Sigmoid colon (tissue), 4 donors: ENCODE results near the gene ATP1B3.

Experiments used
- POLR2A ChIP-seq, 2 donors: fragments of 450-650 bp; IDR thresholded peaks; one replicate each; pipeline ENCODE4 v1.6.1; 2016; ENCODE audit warnings: antibody characterized with exemption in 2 of 2, mild to moderate bottlenecking in 2 of 2, moderate library complexity in 2 of 2
- POLR2AphosphoS5 ChIP-seq, 4 donors: sonication (generic); formaldehyde crosslinking; IDR thresholded peaks; one replicate each; pipeline ENCODE4 v1.6.1; 2017; ENCODE audit warnings: antibody characterized with exemption in 4 of 4
- TF ChIP-seq, protein P1 (sequence below), 4 experiments: fragments of 450-650 bp in 3 of 4; fragments of 200-600 bp in 1 of 4; IDR thresholded peaks; one replicate each; pipeline ENCODE4 v1.5.1; 2016 to 2019; ENCODE audit warnings: antibody characterized with exemption in 4 of 4, mild to moderate bottlenecking in 3 of 4, moderate library complexity in 2 of 4

DNA sequence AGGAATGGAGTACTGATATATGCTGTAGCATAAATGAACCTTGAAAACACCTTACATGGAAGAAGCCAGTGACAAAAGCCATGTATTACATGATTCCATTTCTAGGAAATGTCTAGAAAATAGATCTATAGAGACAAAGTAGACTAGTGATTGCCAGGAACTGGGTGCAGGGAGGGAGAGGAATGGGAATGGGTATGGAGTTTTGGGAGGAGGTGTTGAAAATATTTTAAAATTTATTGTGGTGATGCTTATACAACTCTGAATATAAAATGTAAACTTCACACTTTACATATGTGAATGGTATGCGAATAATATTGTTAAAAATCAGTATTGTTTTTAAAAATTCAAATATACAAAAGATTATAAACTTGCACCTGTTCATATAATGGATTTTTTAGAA is 22.5 kb downstream of the ATP1B3 start:
- TF ChIP-seq, protein P1, sequence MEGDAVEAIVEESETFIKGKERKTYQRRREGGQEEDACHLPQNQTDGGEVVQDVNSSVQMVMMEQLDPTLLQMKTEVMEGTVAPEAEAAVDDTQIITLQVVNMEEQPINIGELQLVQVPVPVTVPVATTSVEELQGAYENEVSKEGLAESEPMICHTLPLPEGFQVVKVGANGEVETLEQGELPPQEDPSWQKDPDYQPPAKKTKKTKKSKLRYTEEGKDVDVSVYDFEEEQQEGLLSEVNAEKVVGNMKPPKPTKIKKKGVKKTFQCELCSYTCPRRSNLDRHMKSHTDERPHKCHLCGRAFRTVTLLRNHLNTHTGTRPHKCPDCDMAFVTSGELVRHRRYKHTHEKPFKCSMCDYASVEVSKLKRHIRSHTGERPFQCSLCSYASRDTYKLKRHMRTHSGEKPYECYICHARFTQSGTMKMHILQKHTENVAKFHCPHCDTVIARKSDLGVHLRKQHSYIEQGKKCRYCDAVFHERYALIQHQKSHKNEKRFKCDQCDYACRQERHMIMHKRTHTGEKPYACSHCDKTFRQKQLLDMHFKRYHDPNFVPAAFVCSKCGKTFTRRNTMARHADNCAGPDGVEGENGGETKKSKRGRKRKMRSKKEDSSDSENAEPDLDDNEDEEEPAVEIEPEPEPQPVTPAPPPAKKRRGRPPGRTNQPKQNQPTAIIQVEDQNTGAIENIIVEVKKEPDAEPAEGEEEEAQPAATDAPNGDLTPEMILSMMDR (IDR thresholded peaks at IDR 0.05), result no peak
- no peak for TF ChIP-seq POLR2AphosphoS5 (IDR thresholded peaks at IDR 0.05)
- TF ChIP-seq POLR2A (IDR thresholded peaks at IDR 0.05), result no peak
